Progenitor cell of endocrine pancreas (in vitro differentiated cells): ENCODE data around the gene OTUD5. TPM values are rescaled to one million over a fixed set of nuclear protein-coding genes. Genes with fewer than 3 reads are reported as not detected.

Experiments used
- DNase-seq: peaks from one replicate; pipeline ENCODE4 v3.0.0; 2021; ENCODE audit warnings: low spot score; ENCODE audit not compliant: unreplicated experiment
- H3K27ac Mint-ChIP-seq: 2 replicates; pipeline ENCODE4 v1.8.0; 2021; ENCODE audit warnings: mild to moderate bottlenecking, moderate library complexity, mixed read lengths
- H3K27me3 Mint-ChIP-seq: 2 replicates; pipeline ENCODE4 v1.8.0; 2021; ENCODE audit warnings: mixed read lengths
- H3K36me3 Mint-ChIP-seq: 2 replicates; pipeline ENCODE4 v1.8.0; 2022; ENCODE audit warnings: mixed read lengths; ENCODE audit not compliant: insufficient read depth
- H3K4me1 Mint-ChIP-seq: 2 replicates; pipeline ENCODE4 v1.8.0; 2021; ENCODE audit warnings: low read depth, mixed read lengths
- H3K4me3 Mint-ChIP-seq: 2 replicates; pipeline ENCODE4 v1.8.0; 2021; ENCODE audit warnings: low read depth, mild to moderate bottlenecking, moderate library complexity, mixed read lengths
- H3K9me3 Mint-ChIP-seq: 2 replicates; pipeline ENCODE4 v1.8.0; 2021; ENCODE audit warnings: low read depth, mixed read lengths
- CTCF ChIP-seq: fragments of 200-600 bp; sonication (generic); IDR thresholded peaks from one replicate; pipeline ENCODE4 v1.5.0; 2021; ENCODE audit warnings: antibody characterized with exemption, mild to moderate bottlenecking; ENCODE audit not compliant: unreplicated experiment
- total RNA-seq: library from RNA; stranded (reverse); gene quantifications from 2 replicates; pipeline ENCODE4 v1.2.1, GENCODE V29; 2021

OTUD5 gene
- total RNA-seq, 1 donor from 2014 or later = 53.3 TPM

- peaks cover 16% of the 10 kb centered on the region for H3K36me3 Mint-ChIP-seq
- peaks cover under 1% of the 10 kb centered on the region for H3K4me1 Mint-ChIP-seq
- H3K9me3 Mint-ChIP-seq = peaks cover 15% of the 10 kb centered on the region
- no peak for DNase-seq
- no peak for TF ChIP-seq CTCF
- H3K27me3 Mint-ChIP-seq = no peaks in the 10 kb centered on the region
- no peak overlapping the region for H3K27ac Mint-ChIP-seq
- no peak overlapping the region for H3K4me3 Mint-ChIP-seq
Measured at GRCh38 chrX:48978226-48978625, 20.8 kb upstream of the OTUD5 start.

- Mint-ChIP-seq H3K9me3 (peaks cover 21% of the 10 kb centered on the region), H3K4me1 (peaks cover 5% of the 10 kb centered on the region), H3K36me3 (peaks cover 20% of the 10 kb centered on the region), H3K27ac (no peak overlapping the region), H3K4me3 (no peak overlapping the region), H3K27me3 (no peaks in the 10 kb centered on the region)
- DNase-seq = no peak
- no peak for TF ChIP-seq CTCF
Measured at GRCh38 chrX:48976086-48976485, 18.7 kb upstream of the OTUD5 start.

- H3K27me3 Mint-ChIP-seq = no peaks in the 10 kb centered on the region
- no peak for DNase-seq
- peaks cover 21% of the 10 kb centered on the region for H3K9me3 Mint-ChIP-seq
- H3K4me1 Mint-ChIP-seq = peaks cover 5% of the 10 kb centered on the region
- no peak overlapping the region for H3K4me3 Mint-ChIP-seq
- no peak overlapping the region for H3K27ac Mint-ChIP-seq
- H3K36me3 Mint-ChIP-seq = peaks cover 20% of the 10 kb centered on the region
- no peak for TF ChIP-seq CTCF
Measured at GRCh38 chrX:48975541-48975940, 18.1 kb upstream of the OTUD5 start.

DNA sequence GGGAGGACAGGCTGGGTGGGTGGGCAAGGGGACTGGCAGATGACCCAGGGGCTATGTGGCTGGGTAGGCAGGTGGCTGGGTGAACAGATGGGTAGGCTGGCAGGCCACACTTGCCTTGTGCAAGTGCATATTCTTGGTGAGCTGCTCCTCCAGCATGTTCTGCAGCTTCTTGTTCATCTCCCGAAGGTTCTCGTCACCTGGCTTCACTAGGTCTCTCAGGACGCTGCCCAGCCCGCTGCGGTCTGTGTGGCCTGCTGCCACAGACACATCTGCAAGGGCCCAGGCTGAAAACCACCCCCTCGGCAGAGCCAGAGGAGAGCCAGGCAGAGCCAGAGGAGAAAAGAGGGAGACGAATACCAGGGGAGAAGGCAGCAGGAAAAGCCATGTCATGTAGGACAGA is 17.6 kb upstream of the OTUD5 start:
- DNase-seq = no peak
- Mint-ChIP-seq H3K36me3 (peaks cover 20% of the 10 kb centered on the region), H3K9me3 (peaks cover 21% of the 10 kb centered on the region)

GRCh38 chrX:48974574-48974973 is 17.2 kb upstream of the OTUD5 start:
- H3K27ac Mint-ChIP-seq = no peak overlapping the region
- no peaks in the 10 kb centered on the region for H3K27me3 Mint-ChIP-seq
- no peak for TF ChIP-seq CTCF
- peaks cover 5% of the 10 kb centered on the region for H3K4me1 Mint-ChIP-seq
- H3K36me3 Mint-ChIP-seq = peaks cover 20% of the 10 kb centered on the region
- H3K9me3 Mint-ChIP-seq = peaks cover 21% of the 10 kb centered on the region
- no peak overlapping the region for H3K4me3 Mint-ChIP-seq
- no peak for DNase-seq

More for the DNA sequence above, 17.6 kb upstream of the OTUD5 start:
- no peak for TF ChIP-seq CTCF
- Mint-ChIP-seq H3K27ac (no peak overlapping the region), H3K27me3 (no peaks in the 10 kb centered on the region), H3K4me1 (peaks cover 5% of the 10 kb centered on the region), H3K4me3 (no peak overlapping the region)
